GM21360 (cell line): ENCODE results near the gene NYAP2.

Experiments
- ATAC-seq: cut with Tn5 transposase; IDR thresholded peaks from one replicate; pipeline ENCODE4 v1.9.1; 2021; ENCODE audit warnings: mild to moderate bottlenecking, moderate library complexity; ENCODE audit not compliant: unreplicated experiment

NYAP2 gene

DNA sequence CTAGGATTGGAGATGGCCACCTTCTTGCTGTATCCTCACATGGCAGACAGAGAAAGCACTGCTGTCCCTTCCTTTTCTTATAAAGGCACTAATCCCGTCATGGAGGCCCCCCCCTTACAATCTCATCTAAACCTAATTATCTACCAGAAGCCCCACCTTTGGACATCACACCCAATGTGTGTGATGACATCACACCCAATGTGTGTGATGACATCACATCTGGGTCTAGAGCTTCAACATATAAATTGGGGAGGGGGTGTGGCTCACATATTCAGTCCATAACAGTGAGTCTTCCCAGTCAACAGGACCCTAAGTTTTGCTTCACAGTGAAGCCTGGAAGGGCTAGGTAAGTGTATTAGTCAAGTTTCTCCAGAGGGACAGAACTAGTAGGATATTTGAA lies 213.1 kb downstream of the NYAP2 start:
- no peak for ATAC-seq

DNA sequence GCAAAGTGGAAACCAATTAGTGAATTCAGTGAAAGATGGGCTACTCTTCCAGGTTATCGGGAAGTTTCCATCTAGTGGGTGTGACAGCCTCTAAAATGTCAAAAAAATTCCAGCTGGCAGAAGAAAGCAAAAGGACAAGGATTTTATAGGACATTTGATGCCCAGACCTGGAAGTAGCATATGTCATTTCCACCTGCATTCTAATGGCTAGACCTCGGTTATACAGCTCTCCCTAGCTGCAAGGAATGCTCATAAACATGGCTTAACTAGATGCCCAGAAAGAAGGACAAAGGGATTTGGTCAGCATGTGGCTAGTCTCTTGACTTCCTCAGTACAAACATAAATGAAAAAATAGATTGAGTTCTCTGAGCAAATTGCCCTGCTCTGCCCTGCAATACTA lies 215.4 kb downstream of the NYAP2 start:
- ATAC-seq = no peak

DNA sequence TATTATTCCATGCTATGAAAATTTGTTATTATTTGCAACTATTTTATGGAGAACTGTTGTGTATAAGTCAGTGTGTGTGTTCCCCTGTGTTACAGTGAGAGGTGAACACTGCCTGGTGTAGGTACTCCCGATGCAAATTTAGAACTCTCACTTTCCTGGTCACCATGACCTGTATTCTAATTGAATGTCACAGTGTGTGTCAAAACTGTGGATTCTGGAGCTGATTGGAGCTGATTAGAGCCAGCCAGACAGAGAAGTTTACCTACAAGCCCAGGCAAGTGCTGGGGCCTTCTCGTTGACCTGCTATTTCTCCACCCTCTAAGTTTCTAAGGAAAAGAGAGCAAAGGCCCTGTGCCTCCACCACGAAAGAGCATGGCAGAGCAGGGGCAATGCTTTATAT lies 216.0 kb downstream of the NYAP2 start:
- ATAC-seq = no peak

DNA sequence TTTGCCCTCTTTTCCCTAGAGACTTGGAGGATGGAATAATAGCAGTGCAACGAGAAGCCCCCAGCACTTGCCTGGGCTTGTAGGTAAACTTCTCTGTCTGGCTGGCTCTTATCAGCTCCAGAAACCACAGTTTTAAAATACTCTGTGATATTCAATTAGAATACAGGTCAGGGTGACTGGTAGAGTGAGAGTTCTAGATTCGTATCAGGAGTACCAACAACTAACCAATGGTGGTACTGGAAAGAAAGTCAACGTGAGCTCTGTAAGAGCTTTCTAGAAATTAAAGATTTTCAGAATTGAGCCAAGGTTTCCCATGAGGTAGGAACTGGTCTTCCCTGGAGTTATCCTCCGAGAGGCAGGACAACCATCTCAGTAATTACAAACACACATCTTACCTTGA lies 216.9 kb downstream of the NYAP2 start:
- no peak for ATAC-seq

DNA sequence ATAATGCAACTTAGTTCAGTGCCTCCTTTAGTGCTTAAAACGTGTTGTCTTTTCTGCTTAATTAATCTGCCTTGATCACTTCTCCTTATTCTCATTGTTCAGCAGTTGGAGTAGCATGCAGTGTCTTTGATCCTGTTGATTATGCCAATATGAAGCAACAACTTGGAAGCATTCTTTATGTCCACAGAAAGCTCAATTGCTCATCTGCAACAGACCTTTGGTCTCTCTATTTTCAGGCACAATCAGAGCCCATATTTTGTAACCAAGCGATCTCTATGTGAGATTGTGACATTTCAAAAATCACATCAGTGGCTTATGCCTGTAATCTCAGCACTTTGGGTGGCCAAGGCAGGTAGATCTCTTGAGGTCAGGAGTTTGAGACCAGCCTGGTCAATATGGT lies 217.3 kb downstream of the NYAP2 start:
- no peak for ATAC-seq

DNA sequence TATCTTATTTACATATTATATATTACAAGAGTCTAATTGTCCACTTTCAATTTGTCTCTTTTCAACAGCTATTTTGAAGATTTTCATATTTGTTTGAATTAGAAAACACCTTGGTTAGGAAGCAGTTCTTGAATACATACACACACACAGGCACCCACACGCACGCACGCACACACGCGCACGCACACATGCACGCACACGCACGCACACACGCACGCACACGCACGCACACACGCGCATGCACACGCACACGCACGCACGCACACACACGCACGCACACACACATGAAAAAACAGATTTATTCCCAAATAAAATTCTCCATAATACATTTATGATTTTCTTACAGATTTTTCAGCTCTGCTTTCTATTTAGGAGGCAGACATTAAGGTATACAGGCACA lies 220.7 kb downstream of the NYAP2 start:
- ATAC-seq = no peak

GRCh38 chr2:225630824-225631533 lies 231.5 kb downstream of the NYAP2 start:
- no peak for ATAC-seq

GRCh38 chr2:225632351-225632750 lies 232.8 kb downstream of the NYAP2 start:
- no peak for ATAC-seq

DNA sequence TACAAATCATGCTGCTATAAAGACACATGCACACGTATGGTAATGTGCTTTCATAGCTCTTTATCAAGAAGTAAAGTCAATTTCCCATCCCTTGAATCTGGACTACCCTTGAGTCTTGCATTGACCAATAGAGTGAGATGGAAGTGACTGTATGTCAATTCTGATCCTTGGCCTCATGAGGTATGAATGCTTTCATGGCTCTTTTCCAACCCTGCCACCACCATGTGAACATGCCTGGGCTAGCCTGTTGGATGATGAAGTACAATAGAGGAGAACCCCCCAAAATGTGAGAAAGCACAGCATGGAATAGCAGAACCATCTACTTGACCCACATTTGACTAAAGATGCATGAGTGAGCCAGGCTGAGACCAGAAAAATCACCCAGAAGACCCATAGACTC lies 237.0 kb downstream of the NYAP2 start:
- ATAC-seq = no peak

GRCh38 chr2:225637259-225637658 lies 237.7 kb downstream of the NYAP2 start:
- ATAC-seq = no peak

GRCh38 chr2:225640550-225640949 lies 241.0 kb downstream of the NYAP2 start:
- ATAC-seq = no peak

DNA sequence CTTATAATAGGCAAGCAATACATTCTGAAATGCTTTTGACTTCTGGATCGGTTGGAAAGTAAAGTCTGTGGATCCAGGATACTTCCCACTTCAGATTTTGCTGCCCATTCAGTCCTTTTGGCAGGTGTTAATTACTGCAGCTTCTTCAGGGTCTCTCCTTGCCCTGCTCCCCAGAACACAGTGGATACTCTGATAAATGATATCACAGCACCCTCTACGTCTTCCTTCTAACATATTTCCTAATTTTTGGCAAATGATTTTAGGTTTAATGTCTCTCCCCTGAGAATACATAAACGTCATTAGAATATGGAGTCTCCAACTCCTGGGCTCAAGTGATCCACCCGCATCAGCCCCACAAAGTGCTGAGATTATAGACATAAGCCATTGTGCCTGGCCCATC lies 249.8 kb downstream of the NYAP2 start:
- ATAC-seq = no peak

DNA sequence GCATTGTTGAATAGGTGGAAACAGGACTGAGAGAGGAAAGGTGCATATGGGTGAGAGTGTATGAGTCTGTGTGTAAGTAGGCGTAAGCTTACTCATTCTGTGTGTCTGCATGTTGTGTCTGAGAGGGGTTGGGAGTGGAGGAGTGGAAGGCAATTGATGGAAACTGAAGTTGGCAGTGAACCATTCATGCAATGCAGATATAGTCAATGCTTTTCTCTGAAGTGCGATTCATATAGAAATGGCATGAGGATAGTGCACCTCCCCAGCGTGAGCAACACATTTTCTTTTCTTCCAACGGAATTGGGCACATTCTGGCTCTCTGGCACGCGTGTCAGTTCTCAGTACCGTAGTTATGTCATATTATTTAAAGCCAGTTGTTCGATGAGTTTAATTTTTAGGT lies 250.5 kb downstream of the NYAP2 start:
- no peak for ATAC-seq

DNA sequence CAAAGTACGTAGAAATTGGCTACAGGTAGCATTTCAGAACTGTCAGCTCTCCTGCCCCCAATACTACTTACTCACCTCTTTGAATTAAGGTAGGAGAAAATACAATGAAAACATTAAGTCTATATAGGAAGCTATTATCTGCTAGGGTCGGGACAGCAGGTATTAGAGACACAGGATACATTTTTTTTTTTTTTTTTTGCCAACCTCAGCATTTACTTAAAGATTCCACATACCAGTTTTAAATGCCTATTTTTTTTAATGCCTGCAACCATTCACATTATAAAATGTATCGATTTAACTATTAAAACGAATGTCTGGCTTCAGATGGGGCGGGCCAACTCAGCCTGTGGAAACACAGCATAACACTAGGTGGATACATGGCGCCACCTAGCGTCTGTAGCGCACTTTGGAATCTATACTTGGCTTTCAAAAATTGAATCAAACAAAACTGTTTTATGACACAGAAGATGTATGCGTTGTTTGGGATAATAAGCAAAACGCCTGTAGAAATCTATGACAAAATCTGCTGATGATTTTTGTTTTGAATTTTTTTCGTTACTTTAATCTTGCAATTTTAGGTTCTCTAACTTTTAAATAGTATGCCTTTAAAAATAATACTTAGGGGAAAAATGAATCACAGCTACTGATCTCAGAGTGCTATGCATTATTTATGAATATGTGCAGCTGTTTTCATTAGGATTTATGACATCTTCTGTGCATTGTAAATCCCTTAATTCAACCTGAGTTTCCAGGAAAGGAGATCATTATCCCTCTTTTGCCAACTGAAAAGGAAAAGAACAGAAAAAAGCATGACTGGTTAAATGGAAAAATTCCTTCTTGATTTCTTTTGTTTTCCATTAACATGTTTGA lies 261.0 kb downstream of the NYAP2 start:
- ATAC-seq = peak; percentile 88

DNA sequence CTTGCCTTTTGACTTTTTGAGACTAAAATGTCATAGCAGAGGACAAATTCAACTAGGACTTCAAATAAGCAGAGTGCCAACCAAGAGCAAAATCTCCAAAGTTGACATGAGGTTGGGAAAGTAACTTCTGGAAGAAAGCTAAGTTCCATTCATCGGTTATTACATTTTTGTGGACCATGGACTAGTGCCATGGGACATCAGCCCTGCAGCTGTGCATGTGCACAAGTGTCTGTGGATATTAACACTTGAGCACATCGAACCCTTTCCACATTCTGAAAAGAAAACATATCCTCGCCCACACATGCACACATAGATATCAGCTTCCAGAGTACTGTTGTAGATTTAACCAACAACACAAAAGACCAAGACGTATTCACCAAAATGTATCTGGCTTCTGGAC lies 262.6 kb downstream of the NYAP2 start:
- ATAC-seq = no peak

GRCh38 chr2:225667445-225667844 lies 267.9 kb downstream of the NYAP2 start:
- ATAC-seq = no peak

GRCh38 chr2:225668606-225669266 lies 269.2 kb downstream of the NYAP2 start:
- ATAC-seq = peak; percentile 96

DNA sequence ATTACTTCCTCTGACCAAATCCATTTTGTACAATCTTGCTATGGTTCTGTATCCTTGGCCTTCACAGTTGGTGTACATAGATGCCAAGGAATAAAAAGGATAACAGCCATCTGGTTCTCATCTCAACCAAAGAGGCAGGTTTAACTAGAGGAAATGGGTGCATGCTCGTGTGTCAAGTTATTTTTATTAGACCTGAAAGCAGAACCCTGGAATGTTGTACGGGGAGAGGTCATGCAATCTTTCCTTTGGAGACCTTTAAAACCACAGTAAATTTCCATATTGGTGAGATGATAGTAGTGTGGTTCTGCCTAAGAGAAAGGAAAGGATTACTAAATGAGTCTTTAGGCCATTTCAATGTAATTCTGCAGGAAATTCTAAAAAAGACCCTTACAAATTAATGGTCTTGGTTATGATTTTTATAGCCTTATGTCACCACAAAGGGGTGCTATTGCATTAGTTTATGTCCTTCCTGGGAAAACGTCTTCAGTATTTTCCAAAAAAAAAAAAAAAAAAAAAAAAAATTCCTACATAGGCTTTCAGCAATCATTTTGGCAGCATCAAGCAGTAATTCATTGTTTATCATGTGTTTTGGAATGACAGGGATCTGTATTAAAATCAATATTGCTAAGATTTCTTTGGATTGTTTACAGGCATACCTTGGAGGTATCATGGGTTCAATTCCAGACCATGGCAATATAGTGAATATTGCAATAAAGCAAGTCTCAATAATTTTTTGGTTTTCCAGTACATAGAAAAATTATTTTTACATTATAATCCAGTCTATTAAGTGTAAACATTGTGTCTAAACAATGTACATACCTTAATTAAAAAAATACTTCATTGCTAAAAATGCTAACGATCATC lies 270.8 kb downstream of the NYAP2 start:
- no peak for ATAC-seq

GRCh38 chr2:225678792-225679191 lies 279.3 kb downstream of the NYAP2 start:
- no peak for ATAC-seq

DNA sequence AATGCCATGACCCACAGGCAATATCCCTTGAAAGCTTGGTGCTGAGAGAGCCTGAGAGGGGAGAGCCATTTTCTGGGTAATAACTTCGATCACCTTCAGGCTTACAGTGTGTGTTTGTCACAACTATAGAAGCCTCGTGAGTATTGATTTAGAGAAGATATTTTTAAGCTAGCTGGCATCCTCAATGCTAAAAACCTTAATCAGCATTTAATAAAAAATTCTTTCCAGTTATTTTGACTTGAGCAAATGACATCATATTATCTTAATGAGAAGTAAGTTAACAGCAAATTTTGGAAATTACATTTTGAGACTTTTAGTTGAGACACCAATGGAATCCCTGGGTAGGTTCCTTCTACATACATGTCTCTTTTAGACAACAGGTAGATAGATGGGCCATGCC lies 283.7 kb downstream of the NYAP2 start:
- ATAC-seq = no peak

- ATAC-seq = no peak
These were observed 290.6 kb downstream of the NYAP2 start for GRCh38 chr2:225690153-225690552.
